22Rv1 (cell line): ENCODE data around the gene RBM4B.
A peak's percentile ranks its signal among the peaks of the same experiment; 100 is the strongest.

Source experiments
- H3K27ac ChIP-seq: fragments of 450-650 bp; 2 replicates; pipeline ENCODE4 v1.5.1; 2017
- ZFX ChIP-seq: fragments of 450-650 bp; IDR thresholded peaks from 2 replicates; pipeline ENCODE4 v1.6.1; 2017; ENCODE audit warnings: antibody characterized with exemption, borderline replicate concordance
- TF ChIP-seq, protein P1 (sequence below): fragments of 450-650 bp; IDR thresholded peaks from 2 replicates; pipeline ENCODE4 v1.5.1; 2017; ENCODE audit warnings: mild to moderate bottlenecking

The RBM4B gene

DNA sequence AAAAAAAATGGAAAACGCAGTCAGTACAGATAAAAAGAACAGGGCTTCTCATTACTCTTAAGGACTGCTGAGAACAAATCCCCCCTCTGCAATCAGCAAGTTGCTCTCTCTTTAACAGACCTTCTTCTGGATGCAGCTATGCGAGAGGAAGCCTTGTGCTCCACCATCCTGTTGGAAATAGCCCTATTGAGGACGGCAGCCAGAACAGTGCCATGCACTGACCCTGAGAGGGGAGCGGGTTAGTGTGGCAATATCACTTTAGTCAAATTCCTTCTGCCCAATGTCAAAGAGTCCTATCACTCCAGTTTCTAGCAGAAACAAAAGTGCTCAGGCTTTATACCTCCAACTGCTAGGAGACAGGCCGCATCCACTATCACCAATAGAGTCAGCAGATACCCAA, 6.9 kb downstream of the RBM4B start:
- TF ChIP-seq ZFX = no peak
- TF ChIP-seq, protein P1, sequence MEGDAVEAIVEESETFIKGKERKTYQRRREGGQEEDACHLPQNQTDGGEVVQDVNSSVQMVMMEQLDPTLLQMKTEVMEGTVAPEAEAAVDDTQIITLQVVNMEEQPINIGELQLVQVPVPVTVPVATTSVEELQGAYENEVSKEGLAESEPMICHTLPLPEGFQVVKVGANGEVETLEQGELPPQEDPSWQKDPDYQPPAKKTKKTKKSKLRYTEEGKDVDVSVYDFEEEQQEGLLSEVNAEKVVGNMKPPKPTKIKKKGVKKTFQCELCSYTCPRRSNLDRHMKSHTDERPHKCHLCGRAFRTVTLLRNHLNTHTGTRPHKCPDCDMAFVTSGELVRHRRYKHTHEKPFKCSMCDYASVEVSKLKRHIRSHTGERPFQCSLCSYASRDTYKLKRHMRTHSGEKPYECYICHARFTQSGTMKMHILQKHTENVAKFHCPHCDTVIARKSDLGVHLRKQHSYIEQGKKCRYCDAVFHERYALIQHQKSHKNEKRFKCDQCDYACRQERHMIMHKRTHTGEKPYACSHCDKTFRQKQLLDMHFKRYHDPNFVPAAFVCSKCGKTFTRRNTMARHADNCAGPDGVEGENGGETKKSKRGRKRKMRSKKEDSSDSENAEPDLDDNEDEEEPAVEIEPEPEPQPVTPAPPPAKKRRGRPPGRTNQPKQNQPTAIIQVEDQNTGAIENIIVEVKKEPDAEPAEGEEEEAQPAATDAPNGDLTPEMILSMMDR = no peak
- H3K27ac ChIP-seq = no peak overlapping the region

DNA sequence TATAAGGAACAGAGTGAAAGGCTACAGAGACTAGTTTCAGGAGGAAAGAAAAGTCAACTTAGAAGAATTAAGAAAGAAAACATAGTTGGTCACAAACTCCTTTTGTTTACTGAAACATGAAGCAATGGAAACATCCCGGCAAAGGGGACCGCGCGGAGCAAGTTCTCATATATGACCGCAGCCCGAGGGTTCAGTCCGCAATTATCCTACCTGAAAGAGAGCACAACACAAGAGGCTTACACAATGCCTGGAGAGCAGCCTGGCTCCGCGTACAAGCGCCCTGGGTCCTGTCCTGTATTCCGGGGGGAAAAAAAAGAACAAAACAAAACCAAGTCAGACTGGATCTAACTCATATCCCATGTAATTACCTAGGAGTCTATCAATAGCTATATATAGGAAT, 12.3 kb downstream of the RBM4B start:
- TF ChIP-seq, protein P1 = no peak
- no peak for TF ChIP-seq ZFX
- H3K27ac ChIP-seq = no peak overlapping the region

DNA sequence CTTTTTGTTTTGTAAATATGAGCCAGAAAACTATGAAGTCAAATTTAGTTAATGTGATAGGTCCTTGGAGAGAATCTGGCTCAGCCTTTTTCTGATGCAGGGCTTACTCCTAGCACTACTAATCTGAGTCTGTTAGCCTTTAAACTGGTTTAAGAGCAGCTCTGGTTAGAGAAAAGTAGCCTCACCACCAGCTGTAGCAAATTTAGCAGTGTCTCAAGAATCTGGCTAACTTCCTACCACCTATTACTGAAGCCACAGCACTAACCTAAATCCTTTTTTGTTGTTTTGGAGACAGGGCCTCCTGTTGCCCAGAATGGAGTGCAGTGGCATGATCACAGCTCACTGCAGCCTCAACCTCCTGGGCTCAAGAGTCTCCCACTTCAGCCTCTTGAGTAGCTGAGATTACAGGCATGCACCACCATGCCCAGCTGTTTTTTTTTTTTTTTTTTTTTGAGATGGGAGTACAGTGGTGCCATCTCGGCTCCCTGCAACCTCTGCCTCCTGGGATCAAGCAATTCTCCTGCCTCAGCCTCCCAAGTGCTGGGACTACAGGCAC, 13.9 kb downstream of the RBM4B start:
- TF ChIP-seq ZFX = no peak
- TF ChIP-seq, protein P1 = no peak
- no peak overlapping the region for H3K27ac ChIP-seq

DNA sequence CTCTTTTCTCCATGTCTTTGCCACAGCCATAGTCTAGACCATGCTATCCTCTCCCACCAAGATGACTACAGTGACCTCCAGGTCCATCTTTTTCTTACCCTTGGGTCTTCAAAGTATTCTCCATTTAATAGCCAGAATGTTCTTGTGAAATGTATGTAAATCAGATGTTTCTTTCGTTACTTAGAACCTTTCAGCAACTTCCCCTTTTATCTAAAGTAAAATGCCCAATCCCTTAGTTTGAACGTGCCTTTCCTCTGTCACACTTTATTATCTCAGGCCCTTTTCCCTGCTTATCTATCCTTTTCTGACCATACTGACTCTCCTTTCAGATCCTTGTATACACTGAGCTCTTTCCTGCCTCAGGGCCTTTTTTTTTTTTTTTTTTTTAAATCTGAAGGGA, 17.9 kb downstream of the RBM4B start:
- peak overlapping the region; percentile 33 for H3K27ac ChIP-seq
- no peak for TF ChIP-seq ZFX
- TF ChIP-seq, protein P1 = no peak

DNA sequence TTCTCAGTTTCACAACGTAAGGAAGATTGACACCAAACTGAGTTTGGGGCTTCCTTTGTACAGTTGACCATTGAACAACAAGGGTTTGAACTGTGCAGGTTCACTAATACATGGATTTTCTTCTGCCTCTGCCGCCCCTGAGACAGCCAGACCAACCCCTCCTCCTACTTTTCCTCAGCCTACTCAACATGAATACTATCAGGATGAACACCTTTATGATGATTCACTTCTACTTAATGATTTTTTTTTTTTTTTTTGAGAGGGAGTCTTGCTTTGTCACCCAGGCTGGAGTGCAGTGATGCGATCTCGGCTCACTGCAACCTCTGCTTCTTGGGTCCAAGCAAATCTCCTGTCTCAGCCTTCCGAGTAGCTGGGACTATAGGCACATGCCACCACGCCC, 24.6 kb downstream of the RBM4B start:
- TF ChIP-seq, protein P1 = no peak
- no peak for TF ChIP-seq ZFX
- no peak overlapping the region for H3K27ac ChIP-seq

DNA sequence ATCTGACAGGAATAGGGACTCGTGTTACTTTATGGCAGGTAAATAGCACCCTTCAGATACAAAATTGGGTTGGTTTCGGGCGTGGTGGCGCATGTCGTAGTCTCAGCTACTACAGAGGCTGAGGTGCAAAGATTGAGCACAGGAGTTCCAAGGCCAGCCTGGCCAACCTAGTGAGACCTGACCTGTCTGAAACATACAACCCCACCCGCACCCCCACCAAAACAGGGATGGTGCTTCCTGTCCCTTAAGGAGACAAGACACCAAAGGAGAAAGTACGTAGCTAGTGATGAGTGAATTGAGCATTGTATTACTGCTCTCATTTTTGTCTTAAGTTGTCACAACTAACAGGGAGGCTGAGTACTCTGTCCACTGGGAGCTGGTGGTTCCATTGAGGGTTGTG, 25.0 kb downstream of the RBM4B start:
- H3K27ac ChIP-seq = no peak overlapping the region; the same call in 1 of the 2 replicates
- TF ChIP-seq, protein P1 = no peak
- TF ChIP-seq ZFX = no peak

DNA sequence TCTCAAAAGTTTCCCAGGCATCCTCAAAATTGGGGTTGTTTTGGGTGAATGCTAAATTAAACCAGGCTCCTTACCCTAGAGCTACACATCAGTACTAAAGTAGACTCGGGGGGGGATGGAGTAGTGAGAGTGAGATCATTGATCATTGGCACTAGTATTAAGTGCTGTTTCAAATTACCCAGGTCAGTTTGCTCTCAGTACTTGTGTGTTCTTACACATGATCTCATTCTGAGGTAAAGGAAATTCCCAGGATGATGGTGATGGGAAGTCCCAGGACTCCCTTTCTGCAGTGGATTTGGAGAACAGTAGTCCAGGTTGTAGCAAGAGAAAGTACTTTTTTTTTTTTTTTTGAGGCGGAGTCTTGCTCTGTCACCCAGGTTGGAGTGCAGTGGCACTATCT, 26.7 kb downstream of the RBM4B start:
- H3K27ac ChIP-seq = no peak overlapping the region
- TF ChIP-seq, protein P1 = no peak
- no peak for TF ChIP-seq ZFX
